PC-9 (cell line): ENCODE data around the gene AADACL2. TPM values are rescaled to one million over a fixed set of nuclear protein-coding genes. Genes with fewer than 3 reads are reported as not detected.
A peak's percentile ranks its signal among the peaks of the same experiment; 100 is the strongest.

Experiments
- BruUV-seq: library from RNA; stranded (reverse); fragments of 400-500 nt; replicated peaks from 2 replicates; lab custom pipeline; 2021; lab: Mats Ljungman, UMichigan
- CTCF ChIA-PET: fragments of 300-600 bp; sonication (Branson Sonifier 250); formaldehyde crosslinking; loops from one replicate; lab custom pipeline; 2022; ENCODE audit warnings: antibody characterized with exemption; lab: Charles Lee
- POLR2A ChIA-PET: fragments of 300-600 bp; sonication (Branson Sonifier 250); formaldehyde crosslinking; loops from one replicate; lab custom pipeline; 2022; ENCODE audit warnings: antibody characterized with exemption; ENCODE audit not compliant: unreplicated experiment; lab: Charles Lee
- DNase-seq, 2 experiments: peaks; one replicate each; pipeline versions ENCODE4 v3.0.0 to v3.0.0-alpha.2; 2015 to 2022; ENCODE audit warnings: mixed read lengths in 1 of 2
- H2AFZ ChIP-seq: fragments of 200-600 bp; sonication (generic); 2 replicates; pipeline ENCODE4 v1.8.1; 2017; ENCODE audit warnings: antibody characterized with exemption
- H3F3A ChIP-seq: fragments of 200-600 bp; sonication (generic); 2 replicates; pipeline ENCODE4 v1.8.1; 2017; ENCODE audit warnings: antibody characterized with exemption, mild to moderate bottlenecking, low read depth; ENCODE audit not compliant: insufficient read depth
- H3K27ac ChIP-seq: fragments of 200-600 bp; sonication (generic); 2 replicates; pipeline ENCODE4 v1.6.1; 2016; ENCODE audit warnings: mixed run types
- H3K27me3 ChIP-seq: fragments of 200-600 bp; sonication (generic); 2 replicates; pipeline ENCODE4 v1.6.1; 2016; ENCODE audit warnings: low read depth, mixed run types; ENCODE audit not compliant: insufficient read depth
- H3K36me3 ChIP-seq: fragments of 200-600 bp; sonication (generic); 2 replicates; pipeline ENCODE4 v1.6.1; 2016; ENCODE audit warnings: low read depth, mixed run types
- H3K4me1 ChIP-seq: fragments of 200-600 bp; sonication (generic); replicated peaks from 2 replicates; pipeline ENCODE4 v1.6.1; 2016; ENCODE audit warnings: mixed run types; ENCODE audit not compliant: insufficient read depth
- H3K4me2 ChIP-seq: fragments of 200-600 bp; sonication (generic); 2 replicates; pipeline ENCODE4 v1.6.1; 2017; ENCODE audit warnings: mixed run types
- H3K4me3 ChIP-seq: fragments of 200-600 bp; sonication (generic); 2 replicates; pipeline ENCODE4 v1.6.1; 2016; ENCODE audit warnings: mixed run types
- H3K79me2 ChIP-seq: fragments of 200-600 bp; sonication (generic); 2 replicates; pipeline ENCODE4 v1.6.1; 2017; ENCODE audit warnings: low read depth, mixed run types
- H3K9me2 ChIP-seq: fragments of 200-600 bp; sonication (generic); 2 replicates; pipeline ENCODE4 v1.8.1; 2017; ENCODE audit warnings: mild to moderate bottlenecking; ENCODE audit not compliant: insufficient read depth
- H3K9me3 ChIP-seq: fragments of 200-600 bp; sonication (generic); 2 replicates; pipeline ENCODE4 v1.8.1; 2016; ENCODE audit warnings: low read depth; ENCODE audit not compliant: insufficient read depth
- H4K20me1 ChIP-seq: fragments of 200-600 bp; sonication (generic); 2 replicates; pipeline ENCODE4 v1.8.1; 2017; ENCODE audit not compliant: insufficient read depth
- CTCF ChIP-seq: fragments of 200-600 bp; sonication (generic); conservative IDR thresholded peaks from 2 replicates; pipeline ENCODE4 v1.6.1; 2017; ENCODE audit warnings: mixed run types, antibody characterized with exemption, mild to moderate bottlenecking, moderate library complexity
- EZH2 ChIP-seq: fragments of 200-600 bp; sonication (generic); IDR thresholded peaks from 2 replicates; pipeline ENCODE4 v1.8.0; 2017; ENCODE audit warnings: antibody characterized with exemption, low read depth
- intact Hi-C: fragments of 100-400 bp; cut with micrococcal nuclease; formaldehyde crosslinking; loops from one replicate; pipeline ENCODE4 v1.10.0; 2022; ENCODE audit not compliant: unreplicated experiment
- total RNA-seq: library from RNA; stranded (reverse); gene quantifications from 2 replicates; pipeline ENCODE4 v1.2.3, GENCODE V29; 2021

The AADACL2 gene
- total RNA-seq, 1 experiment from 2014 or later: not detected

DNA sequence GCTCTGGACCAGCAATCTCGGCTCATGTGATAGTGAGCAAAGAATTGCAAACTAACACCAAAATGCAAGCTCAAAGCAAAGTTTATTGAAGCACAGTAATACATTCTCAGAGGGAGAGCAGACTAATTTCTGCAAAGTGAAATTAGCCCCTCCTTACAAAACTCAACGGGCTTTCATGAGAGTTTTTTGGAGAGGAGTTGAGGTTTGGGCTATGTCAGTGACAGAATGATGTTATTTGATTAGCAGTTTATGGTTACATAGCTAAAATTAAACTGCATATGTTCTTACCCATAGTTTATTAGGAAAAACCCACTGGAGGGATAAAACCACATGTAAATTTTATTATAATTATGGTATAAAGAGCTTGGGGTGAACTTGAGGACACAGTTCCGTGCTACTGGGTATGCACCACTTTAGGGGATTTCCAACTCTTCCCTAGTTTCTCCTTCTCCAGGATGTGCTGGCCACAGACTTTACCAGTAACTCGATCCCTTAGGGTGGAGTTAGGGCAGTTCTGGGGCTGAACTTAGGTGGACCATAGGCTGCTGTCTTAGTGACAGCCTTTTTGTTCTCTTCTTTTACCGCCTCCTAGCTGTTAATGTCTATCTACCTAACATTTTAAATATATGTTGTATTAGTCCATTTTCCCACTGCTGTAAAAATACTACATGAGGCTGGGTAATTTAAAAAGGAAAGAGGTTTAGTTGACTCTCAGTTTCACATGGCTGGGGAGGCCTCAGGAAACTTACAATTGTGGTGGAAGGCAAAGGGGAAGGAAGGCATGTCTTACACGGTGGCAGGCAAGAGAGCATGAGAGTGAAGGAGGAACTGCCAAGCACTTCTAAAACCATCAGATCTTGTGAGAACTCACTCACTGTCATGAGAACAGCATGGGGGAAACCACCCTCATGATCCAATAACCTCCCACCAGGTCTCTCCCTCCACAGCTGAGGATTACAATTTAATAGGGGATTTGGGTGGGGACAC is 8.9 kb upstream of the AADACL2 start:
- no peak overlapping the region for H3K4me3 ChIP-seq
- no peaks in the 10 kb centered on the region for H3F3A ChIP-seq
- POLR2A ChIA-PET: no interaction called here
- peaks cover 5% of the 10 kb centered on the region; the same call in 1 of the 2 replicates for H3K9me3 ChIP-seq
- peaks cover under 1% of the 10 kb centered on the region; the same call in 1 of the 2 replicates for H3K9me2 ChIP-seq
- H3K27me3 ChIP-seq: no peaks in the 10 kb centered on the region
- intact Hi-C loops: no loop called here
- no peaks in the 10 kb centered on the region for H4K20me1 ChIP-seq
- H3K4me1 ChIP-seq: no peaks in the 10 kb centered on the region
- H3K79me2 ChIP-seq: no peaks in the 10 kb centered on the region
- no peak for DNase-seq
- no peak overlapping the region for H2AFZ ChIP-seq
- no peak overlapping the region for H3K4me2 ChIP-seq
- BruUV-seq: no TSS peak
- TF ChIP-seq EZH2 (no peak), CTCF (no peak)
- CTCF ChIA-PET: interaction anchor here (0.6 kb wide), 1 partner anchor 117 kb away, joined by 6 read pairs; no protein-coding TSS in a partner anchor
- H3K27ac ChIP-seq: no peak overlapping the region
- H3K36me3 ChIP-seq: no peaks in the 10 kb centered on the region

- Histone ChIP-seq H3K4me3 (no peak overlapping the region), H3K27me3 (no peaks in the 10 kb centered on the region), H3F3A (no peaks in the 10 kb centered on the region), H3K4me2 (no peak overlapping the region), H3K9me3 (peaks cover 5% of the 10 kb centered on the region; the same call in 1 of the 2 replicates), H4K20me1 (no peaks in the 10 kb centered on the region), H3K4me1 (no peaks in the 10 kb centered on the region), H3K79me2 (no peaks in the 10 kb centered on the region), H3K27ac (no peak overlapping the region), H3K36me3 (no peaks in the 10 kb centered on the region), H3K9me2 (no peaks in the 10 kb centered on the region), H2AFZ (no peak overlapping the region)
- no peak for TF ChIP-seq EZH2
- no peak for TF ChIP-seq CTCF
- POLR2A ChIA-PET: no interaction called here
- CTCF ChIA-PET: interaction anchor here (0.6 kb wide), 1 partner anchor 21 kb away, joined by 3 read pairs; no protein-coding TSS in a partner anchor
- DNase-seq: peak in 1 of 2 experiments; percentile 17
- no TSS peak for BruUV-seq
- intact Hi-C loops: no loop called here
These were observed 7.7 kb upstream of the AADACL2 start for GRCh38 chr3:151726016-151726415.

DNA sequence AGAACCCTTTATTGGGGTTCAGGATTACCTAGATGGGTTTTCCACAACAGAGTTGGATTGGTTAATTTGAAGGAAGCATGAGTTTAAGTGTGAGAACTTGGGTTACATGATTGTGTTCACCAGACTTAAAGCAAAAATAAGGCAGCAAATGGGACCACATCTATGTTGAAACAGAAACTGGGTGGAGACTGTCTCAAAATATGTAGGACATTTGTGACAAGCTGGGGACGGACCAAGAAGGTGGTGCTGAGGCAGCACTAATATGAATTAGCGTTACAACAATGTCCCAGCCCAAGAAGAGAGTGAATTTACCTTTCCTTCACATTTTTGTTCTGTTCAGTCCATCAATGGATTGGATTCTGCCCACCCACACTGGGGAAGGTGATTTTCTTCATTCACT is 866 bp upstream of the AADACL2 start:
- Histone ChIP-seq H3F3A (no peaks in the 10 kb centered on the region), H3K79me2 (no peaks in the 10 kb centered on the region), H3K4me3 (no peak overlapping the region), H3K27me3 (no peaks in the 10 kb centered on the region), H3K9me3 (no peaks in the 10 kb centered on the region), H3K27ac (no peak overlapping the region), H4K20me1 (no peaks in the 10 kb centered on the region), H2AFZ (no peak overlapping the region), H3K36me3 (no peaks in the 10 kb centered on the region), H3K4me2 (no peak overlapping the region), H3K9me2 (no peaks in the 10 kb centered on the region), H3K4me1 (no peaks in the 10 kb centered on the region)
- no peak for TF ChIP-seq CTCF
- TF ChIP-seq EZH2: no peak
- no TSS peak for BruUV-seq
- intact Hi-C loops: no loop called here
- ChIA-PET CTCF (no interaction called here), POLR2A (interaction anchor here (0.6 kb wide), 1 partner anchor 676 kb away, joined by 3 read pairs; no protein-coding TSS in a partner anchor)
- no peak for DNase-seq
